K562 (cell line): ENCODE results near the gene NFKBIB. TPM values are rescaled to one million over a fixed set of nuclear protein-coding genes. Genes with fewer than 3 reads are reported as not detected.
A peak's percentile ranks its signal among the peaks of the same experiment; 100 is the strongest.

Experiments used
- ATAC-seq: fragments of 200-7000 bp; cut with Tn5 transposase; 3 replicates; pipeline ENCODE4 v1.9.1; 2020; ENCODE audit warnings: moderate library complexity
- BruUV-seq: library from RNA; stranded (reverse); fragments of 400-500 nt; replicated peaks from 2 replicates; lab custom pipeline; 2021; lab: Mats Ljungman, UMichigan
- CTCF ChIA-PET: fragments of 300-600 bp; formaldehyde crosslinking; extraction: SDS; loops from one replicate; lab custom pipeline; 2021; ENCODE audit warnings: low intra/inter-chr PET ratio; lab: Yijun Ruan, JAX
- POLR2A ChIA-PET: fragments of 300-600, 350-650 bp; sonication (Branson Sonifier 250); formaldehyde crosslinking; extraction: SDS; loops from one replicate; lab custom pipeline; 2021; ENCODE audit warnings: antibody characterized with exemption, inconsistent platforms; lab: Yijun Ruan, JAX
- DNase-seq, 4 experiments: peaks; one replicate each; pipeline versions ENCODE4 v3.0.0 to v3.0.0-alpha.2; 2011 to 2018; ENCODE audit warnings: low spot score in 3 of 4, mixed read lengths in 3 of 4; ENCODE audit errors: extremely low read depth in 1 of 4
- FAIRE-seq: peaks from 2 replicates; lab custom pipeline; 2011; peaks lifted over from hg19 to GRCh38; lab: Jason Lieb, UNC
- H2AFZ ChIP-seq: 2 replicates; pipeline ENCODE4 v1.6.0; 2011; ENCODE audit warnings: low read depth, low read length, control low read depth, inconsistent platforms
- H3K27ac ChIP-seq: fragments of 200-600 bp; 3 replicates; pipeline ENCODE4 v1.8.0; 2011; ENCODE audit warnings: low read depth, mild to moderate bottlenecking, control low read depth, inconsistent platforms, low read length, moderate library complexity, mixed read lengths; ENCODE audit errors: extremely low read depth
- H3K27me3 ChIP-seq, 2 experiments: fragments of 300-600 bp in 1 of 2; 2 replicates in 1 of 2; 3 replicates in 1 of 2; pipeline versions ENCODE4 v1.6.0 to v1.8.0; 2011; ENCODE audit warnings: inconsistent platforms in 2 of 2, low read length in 2 of 2, mild to moderate bottlenecking in 1 of 2, mixed read lengths in 1 of 2, moderate library complexity in 1 of 2; ENCODE audit not compliant: control insufficient read depth in 2 of 2, insufficient read depth in 2 of 2
- H3K36me3 ChIP-seq: fragments of 300-600 bp; 3 replicates; pipeline ENCODE4 v1.8.0; 2011; ENCODE audit warnings: mild to moderate bottlenecking, low read length, inconsistent platforms; ENCODE audit not compliant: control insufficient read depth, insufficient read depth
- H3K4me1 ChIP-seq, 2 experiments: fragments of 200-600 bp in 1 of 2; replicated peaks in 1 of 2; 2 replicates in 1 of 2; 3 replicates in 1 of 2; pipeline versions ENCODE4 v1.5.1 to v1.8.0; 2011; ENCODE audit warnings: inconsistent platforms in 2 of 2, low read length in 2 of 2, mild to moderate bottlenecking in 1 of 2, mixed read lengths in 1 of 2, moderate library complexity in 1 of 2; ENCODE audit not compliant: control insufficient read depth in 2 of 2, insufficient read depth in 2 of 2
- H3K4me2 ChIP-seq: 2 replicates; pipeline ENCODE4 v1.6.1; 2011; ENCODE audit warnings: low read length, control low read depth, inconsistent platforms, mixed read lengths; ENCODE audit not compliant: insufficient read depth
- H3K4me3 ChIP-seq: fragments of 200-600 bp; sonication (generic), shearing (Covaris generic); 2 replicates; pipeline ENCODE4 v1.5.1; 2016; ENCODE audit warnings: control low read depth, inconsistent platforms
- H3K79me2 ChIP-seq: fragments of 200-600 bp; 3 replicates; pipeline ENCODE4 v1.8.0; 2011; ENCODE audit warnings: low read length, inconsistent platforms; ENCODE audit not compliant: control insufficient read depth, insufficient read depth
- H3K9ac ChIP-seq, 2 experiments: 2 replicates each; pipeline versions ENCODE4 v1.6.0 to v1.6.1; 2011; ENCODE audit warnings: low read depth in 2 of 2, low read length in 2 of 2, control low read depth in 1 of 2, inconsistent platforms in 1 of 2, mild to moderate bottlenecking in 1 of 2, mixed read lengths in 1 of 2; ENCODE audit not compliant: insufficient read depth in 1 of 2
- H3K9me1 ChIP-seq: one replicate; pipeline ENCODE4 v1.6.0; 2011; ENCODE audit warnings: inconsistent platforms, mild to moderate bottlenecking, low read length, moderate library complexity; ENCODE audit not compliant: control insufficient read depth, insufficient read depth
- H3K9me3 ChIP-seq: replicated peaks from 2 replicates; pipeline ENCODE4 v1.5.1; 2011; ENCODE audit warnings: low read depth, low read length, inconsistent platforms; ENCODE audit not compliant: control insufficient read depth, insufficient read depth
- H4K20me1 ChIP-seq: replicated peaks from 2 replicates; pipeline ENCODE4 v1.6.1; 2011; ENCODE audit warnings: low read length, inconsistent platforms, mixed read lengths; ENCODE audit not compliant: control insufficient read depth, insufficient read depth
- HNRNPUL1 ChIP-seq: fragments of 200-400 bp; formaldehyde crosslinking; IDR thresholded peaks from 2 replicates; pipeline ENCODE4 v1.6.1; 2017; ENCODE audit warnings: low read length
- LCOR ChIP-seq: sonication (generic); formaldehyde crosslinking; IDR thresholded peaks from 2 replicates; pipeline ENCODE4 v1.8.0; 2022; ENCODE audit warnings: mild to moderate bottlenecking, missing genetic modification reagents
- MNT ChIP-seq, 2 experiments: fragments of 450-650 bp; conservative IDR thresholded peaks; 2 replicates each; pipeline ENCODE4 v1.6.1; 2017; ENCODE audit warnings: mild to moderate bottlenecking in 2 of 2, moderate library complexity in 2 of 2
- NCOA4 ChIP-seq: fragments of 450-650 bp; IDR thresholded peaks from 2 replicates; pipeline ENCODE4 v1.6.1; 2018; ENCODE audit warnings: mild to moderate bottlenecking; ENCODE audit not compliant: partially characterized antibody
- NCOA6 ChIP-seq: fragments of 450-650 bp; IDR thresholded peaks from 2 replicates; pipeline ENCODE4 v1.6.1; 2017; ENCODE audit warnings: mild to moderate bottlenecking
- NR2C1 ChIP-seq, 2 experiments: fragments of 450-650 bp; IDR thresholded peaks; 2 replicates each; pipeline ENCODE4 v1.6.1; 2017; ENCODE audit warnings: mild to moderate bottlenecking in 2 of 2, antibody characterized with exemption in 1 of 2, inconsistent platforms in 1 of 2, missing compliant biosample characterization in 1 of 2, missing genetic modification characterization in 1 of 2
- NRF1 ChIP-seq, 2 experiments: fragments of 450-650 bp; IDR thresholded peaks in 1 of 2; conservative IDR thresholded peaks in 1 of 2; 2 replicates each; pipeline ENCODE4 v1.6.1; 2014; ENCODE audit warnings: mild to moderate bottlenecking in 2 of 2
- POLR2G ChIP-seq: fragments of 200-400 bp; formaldehyde crosslinking; IDR thresholded peaks from 2 replicates; pipeline ENCODE4 v1.6.1; 2017; ENCODE audit warnings: low read depth, mild to moderate bottlenecking, antibody characterized with exemption, low read length, moderate library complexity
- RBFOX2 ChIP-seq: fragments of 200-400 bp; formaldehyde crosslinking; IDR thresholded peaks from 2 replicates; pipeline ENCODE4 v1.6.1; 2017; ENCODE audit warnings: low read depth, mild to moderate bottlenecking, low read length, moderate library complexity
- RBM39 ChIP-seq: fragments of 200-400 bp; formaldehyde crosslinking; optimal IDR thresholded peaks from 2 replicates; pipeline ENCODE3; 2018; ENCODE audit warnings: low read depth, low read length
- ZBTB5 ChIP-seq: fragments of 450-650 bp; IDR thresholded peaks from 2 replicates; pipeline ENCODE4 v1.6.1; 2017; ENCODE audit warnings: antibody characterized with exemption
- ZNF354B ChIP-seq: fragments of 250-450 bp; sonication (Bioruptor Pico); IDR thresholded peaks from 2 replicates; pipeline ENCODE4 v1.4.0; 2020
- ZNF507 ChIP-seq: conservative IDR thresholded peaks from 2 replicates; pipeline ENCODE4 v1.6.1; 2017; ENCODE audit warnings: missing genetic modification characterization, missing compliant biosample characterization
- ZNF589 ChIP-seq: fragments of 200-800 bp; sonication (Bioruptor generic); IDR thresholded peaks from 2 replicates; pipeline ENCODE4 v1.6.1; 2016; ENCODE audit warnings: low read depth, missing genetic modification characterization, missing compliant biosample characterization
- WGBS: fragments of 100-300 bp; shearing (Covaris generic); methylation state at CpG from one replicate; pipeline ENCODE4 v1.1.6; 2016; ENCODE audit warnings: low coverage, mixed read lengths; ENCODE audit not compliant: insufficient coverage; ENCODE audit errors: missing lambda C conversion rate; 5-methylcytosine and 5-hydroxymethylcytosine counted together
- in situ Hi-C: fragments of 300-500 bp; cut with MboI; formaldehyde crosslinking; loops from 4 replicates; pipeline ENCODE4 v1.15.0; 2018; ENCODE audit warnings: inconsistent platforms, mixed read lengths
- intact Hi-C: fragments of 100-400 bp; cut with micrococcal nuclease; formaldehyde crosslinking; loops from 2 replicates; pipeline ENCODE4 v1.14.2; 2022
- polyA plus RNA-seq, 8 experiments: library from polyadenylated mRNA; depleted of rRNA in 4 of 8; stranded (reverse) in 5 of 8; unstranded in 3 of 8; fragments of >200 nt; fragmentation: Nextera tagmentation in 2 of 8; fragmentation: Illumina TruSeq in 1 of 8; extraction: Ambion mirVana in 2 of 8; extraction: Trizol in 1 of 8; gene quantifications; 2 replicates each; pipeline versions ENCODE4 v1.2.1 to v1.2.3, GENCODE V29; 2011 to 2014; ENCODE audit warnings: inconsistent platforms in 1 of 8, missing spikeins in 1 of 8
- total RNA-seq, 7 experiments: library from RNA; depleted of rRNA in 6 of 7; stranded (reverse); fragments of >200 nt in 6 of 7; fragmentation: Illumina TruSeq in 2 of 7; extraction: Trizol in 2 of 7; gene quantifications; 2 replicates each; pipeline versions ENCODE4 v1.2.1 to v1.2.3, GENCODE V29; 2011 to 2021; ENCODE audit warnings: low replicate concordance in 1 of 7
- TF ChIP-seq, protein P1 (sequence below): fragments of 250-450 bp; sonication (Bioruptor Pico); IDR thresholded peaks from 2 replicates; pipeline ENCODE4 v1.4.0; 2020; ENCODE audit warnings: mild to moderate bottlenecking

NFKBIB gene
- total and polyA plus RNA-seq, 9 of the 15 experiments (the other 6 are each of a cell fraction or from before 2014, with no cell fraction given): 1.5 to 44.9 (median 10.4) TPM

- TF ChIP-seq ZNF589 (CRISPR knock-in tag): no peak
- TF ChIP-seq RBFOX2: no peak
- TF ChIP-seq ZNF507 (tag): peak; percentile 99
- peak; percentile 94 for TF ChIP-seq ZNF354B (CRISPR knock-in tag)
- TF ChIP-seq, protein P1, sequence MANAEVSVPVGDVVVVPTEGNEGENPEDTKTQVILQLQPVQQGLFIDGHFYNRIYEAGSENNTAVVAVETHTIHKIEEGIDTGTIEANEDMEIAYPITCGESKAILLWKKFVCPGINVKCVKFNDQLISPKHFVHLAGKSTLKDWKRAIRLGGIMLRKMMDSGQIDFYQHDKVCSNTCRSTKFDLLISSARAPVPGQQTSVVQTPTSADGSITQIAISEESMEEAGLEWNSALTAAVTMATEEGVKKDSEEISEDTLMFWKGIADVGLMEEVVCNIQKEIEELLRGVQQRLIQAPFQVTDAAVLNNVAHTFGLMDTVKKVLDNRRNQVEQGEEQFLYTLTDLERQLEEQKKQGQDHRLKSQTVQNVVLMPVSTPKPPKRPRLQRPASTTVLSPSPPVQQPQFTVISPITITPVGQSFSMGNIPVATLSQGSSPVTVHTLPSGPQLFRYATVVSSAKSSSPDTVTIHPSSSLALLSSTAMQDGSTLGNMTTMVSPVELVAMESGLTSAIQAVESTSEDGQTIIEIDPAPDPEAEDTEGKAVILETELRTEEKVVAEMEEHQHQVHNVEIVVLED: no peak
- no peak for TF ChIP-seq NRF1 (conservative IDR thresholded peaks at IDR 0.05 in 1 of 2, IDR thresholded peaks at IDR 0.05 in 1 of 2)
- TF ChIP-seq RBM39: no peak
- TF ChIP-seq HNRNPUL1: no peak
Measured at GRCh38 chr19:38901683-38902082, 1.9 kb downstream of the NFKBIB start (continued).

DNA sequence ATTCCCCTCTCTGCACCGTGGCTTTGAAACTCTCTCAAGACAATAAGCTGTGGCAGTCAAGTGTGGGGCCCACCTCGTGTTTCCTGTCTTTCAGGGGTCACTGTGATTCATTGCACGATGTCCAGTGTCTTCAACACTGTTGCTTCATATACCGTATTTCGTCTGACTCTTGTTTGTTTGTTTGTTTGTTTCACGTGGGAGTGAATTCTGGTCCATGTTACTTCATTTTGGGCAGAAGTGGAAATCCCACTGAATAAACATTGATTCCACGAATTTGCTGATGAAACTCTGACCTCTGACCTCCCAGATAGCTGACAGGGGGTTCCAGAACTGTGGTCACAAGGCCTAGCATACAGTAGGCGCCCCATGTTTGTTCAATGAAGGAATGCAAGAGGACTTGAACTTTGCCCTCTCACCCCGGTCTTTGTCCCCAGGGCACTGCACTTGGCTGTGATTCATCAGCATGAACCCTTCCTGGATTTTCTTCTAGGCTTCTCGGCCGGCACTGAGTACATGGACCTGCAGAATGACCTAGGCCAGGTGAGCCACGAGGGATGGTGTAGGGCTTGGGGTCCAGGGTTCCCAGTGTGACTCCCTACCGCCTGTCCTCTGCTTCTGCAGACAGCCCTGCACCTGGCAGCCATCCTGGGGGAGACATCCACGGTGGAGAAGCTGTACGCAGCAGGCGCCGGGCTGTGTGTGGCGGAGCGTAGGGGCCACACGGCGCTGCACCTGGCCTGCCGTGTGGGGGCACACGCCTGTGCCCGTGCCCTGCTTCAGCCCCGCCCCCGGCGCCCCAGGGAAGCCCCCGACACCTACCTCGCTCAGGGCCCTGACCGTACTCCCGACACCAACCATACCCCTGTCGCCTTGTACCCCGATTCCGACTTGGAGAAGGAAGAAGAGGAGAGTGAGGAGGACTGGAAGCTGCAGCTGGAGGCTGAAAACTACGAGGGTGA, 5.1 kb downstream of the NFKBIB start:
- in situ Hi-C loops: no loop called here
- 79% methylated on average over 23 of the region's 35 CpGs for WGBS
- ATAC-seq (no peak), FAIRE-seq (no peak), DNase-seq (no peak)
- no peak overlapping the region for H2AFZ ChIP-seq
- no peaks in the 10 kb centered on the region for H4K20me1 ChIP-seq
- no peak overlapping the region; a peak in 1 of 4 replicates for H3K9ac ChIP-seq
- no peaks in the 10 kb centered on the region for H3K27me3 ChIP-seq
- BruUV-seq: no TSS peak
- peaks cover 19% of the 10 kb centered on the region for H3K79me2 ChIP-seq
- no peak overlapping the region for H3K27ac ChIP-seq
- no peaks in the 10 kb centered on the region for H3K9me1 ChIP-seq
- intact Hi-C loops: no loop called here
- no peaks in the 10 kb centered on the region for H3K9me3 ChIP-seq
- ChIA-PET CTCF (no interaction called here), POLR2A (interaction anchor here (0.6 to 0.8 kb wide), 2 partner anchors 10 to 798 kb away, joined by 3 read pairs; no protein-coding TSS in a partner anchor)
- peaks cover 31% of the 10 kb centered on the region; the same call in 1 of the 3 replicates for H3K36me3 ChIP-seq
- H3K4me3 ChIP-seq: no peak overlapping the region
- no peak overlapping the region for H3K4me2 ChIP-seq
- H3K4me1 ChIP-seq: peaks cover 0 to 19% of the 10 kb centered on the region in 2 experiments; a peak in 3 of 5 replicates
- TF ChIP-seq NR2C1 (IDR thresholded peaks at IDR 0.05) (peak; percentile 53; the same call in 1 of the 2 replicates), NR2C1 (tag; IDR thresholded peaks at IDR 0.05) (0 out of 2 replicates have a peak, but pooled peaks have one; percentile 57), POLR2G (no peak), MNT (conservative IDR thresholded peaks at IDR 0.05) (no peak), ZBTB5 (no peak), NCOA4 (no peak), LCOR (CRISPR knock-in tag) (no peak), NCOA6 (no peak), RBFOX2 (peak; percentile 26; the same call in 1 of the 2 replicates)
